Measurements from ENCODE around the gene AK1.

Gene AK1

DNA sequence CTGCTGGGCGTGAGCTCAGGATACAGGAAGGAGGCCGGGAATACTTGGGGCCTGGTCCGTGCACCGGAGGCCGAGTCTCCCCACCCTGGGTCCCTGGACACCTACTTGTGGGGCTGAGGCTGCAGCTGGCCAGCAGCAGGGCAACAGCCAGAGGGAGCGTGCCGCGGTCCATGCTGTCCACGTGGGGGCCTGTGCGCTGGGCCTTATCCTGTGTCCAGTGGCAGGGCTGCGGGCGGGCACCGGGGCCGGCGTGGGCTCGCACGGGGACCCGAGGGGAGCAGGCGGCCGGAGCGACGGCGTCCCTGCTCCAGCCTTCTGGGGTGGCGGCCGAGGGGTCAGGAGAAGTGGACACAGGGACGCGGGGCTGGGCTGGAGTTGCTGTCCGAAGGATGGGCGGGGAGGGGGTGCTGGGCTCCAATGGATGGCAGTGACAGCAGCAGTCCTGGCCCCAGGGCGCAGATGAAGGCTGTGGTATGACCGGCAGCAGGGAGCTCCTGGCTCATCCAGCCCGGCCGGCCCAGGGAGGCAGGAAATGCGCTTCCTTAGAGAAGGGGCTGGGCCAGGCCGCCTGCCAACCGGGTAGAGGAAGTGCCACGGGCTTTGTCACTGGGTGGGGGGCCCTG is 23.2 kb downstream of the AK1 start, which contains the start of gene ENG:
TSS of gene ENG (minus strand) at position 475 of the 623 bp plus-strand sequence. CDS start at position 172, 303 bp downstream.
- no peak for DNase-seq (ENCODE audit: low spot score)
- TF ChIP-seq, protein P1, sequence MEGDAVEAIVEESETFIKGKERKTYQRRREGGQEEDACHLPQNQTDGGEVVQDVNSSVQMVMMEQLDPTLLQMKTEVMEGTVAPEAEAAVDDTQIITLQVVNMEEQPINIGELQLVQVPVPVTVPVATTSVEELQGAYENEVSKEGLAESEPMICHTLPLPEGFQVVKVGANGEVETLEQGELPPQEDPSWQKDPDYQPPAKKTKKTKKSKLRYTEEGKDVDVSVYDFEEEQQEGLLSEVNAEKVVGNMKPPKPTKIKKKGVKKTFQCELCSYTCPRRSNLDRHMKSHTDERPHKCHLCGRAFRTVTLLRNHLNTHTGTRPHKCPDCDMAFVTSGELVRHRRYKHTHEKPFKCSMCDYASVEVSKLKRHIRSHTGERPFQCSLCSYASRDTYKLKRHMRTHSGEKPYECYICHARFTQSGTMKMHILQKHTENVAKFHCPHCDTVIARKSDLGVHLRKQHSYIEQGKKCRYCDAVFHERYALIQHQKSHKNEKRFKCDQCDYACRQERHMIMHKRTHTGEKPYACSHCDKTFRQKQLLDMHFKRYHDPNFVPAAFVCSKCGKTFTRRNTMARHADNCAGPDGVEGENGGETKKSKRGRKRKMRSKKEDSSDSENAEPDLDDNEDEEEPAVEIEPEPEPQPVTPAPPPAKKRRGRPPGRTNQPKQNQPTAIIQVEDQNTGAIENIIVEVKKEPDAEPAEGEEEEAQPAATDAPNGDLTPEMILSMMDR (IDR thresholded peaks at IDR 0.05): no peak
- Histone ChIP-seq H3K27ac (peak within 1 kb of the TSS; percentile 86 to 92), H3K4me3 (peak within 1 kb of the TSS; percentile 85)

DNA sequence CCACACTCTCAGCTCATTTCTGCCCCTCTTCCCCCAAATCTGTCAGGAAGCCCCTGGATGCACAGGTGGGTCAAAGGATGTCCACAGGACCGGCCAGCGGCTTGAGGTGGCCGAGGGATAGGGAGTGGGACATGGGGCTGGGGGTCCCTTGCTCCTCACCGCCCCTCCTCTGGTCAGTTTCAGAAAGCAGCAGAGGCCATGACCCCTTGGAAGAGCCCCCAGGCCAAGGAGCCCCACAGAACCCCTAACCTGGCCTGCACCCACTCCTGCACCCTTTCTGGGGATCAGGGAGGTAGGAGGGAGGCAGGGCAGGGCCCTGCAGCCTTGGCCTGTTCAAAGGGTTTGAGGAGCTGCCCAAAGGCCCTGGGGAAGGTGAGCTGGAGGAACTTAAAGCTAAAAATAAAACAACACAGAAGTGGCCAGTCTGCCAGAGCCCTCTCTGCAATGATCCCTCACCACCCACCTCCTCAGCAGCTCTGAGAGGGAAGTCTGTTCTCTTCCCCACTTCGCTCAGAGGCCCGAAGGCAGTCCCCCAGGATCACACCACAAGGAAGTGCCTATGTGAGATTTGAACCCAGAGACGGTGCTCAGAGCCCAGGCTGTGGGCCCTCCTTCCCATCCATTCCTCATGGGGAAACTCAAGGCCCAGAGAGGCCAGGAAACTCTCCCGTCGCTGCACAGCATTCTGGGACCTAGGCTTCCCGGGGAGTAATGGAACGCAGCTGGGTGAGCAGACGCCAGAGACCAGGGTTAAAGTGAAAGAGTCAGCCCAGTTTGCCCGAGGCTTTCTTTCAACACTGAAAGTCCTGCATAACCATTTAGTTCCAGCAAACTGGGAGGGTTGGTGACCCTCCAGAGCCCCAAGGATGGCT is 23.9 kb downstream of the AK1 start:
- no peak for DNase-seq (ENCODE audit: low spot score)
- Histone ChIP-seq H3K27ac (peak overlapping the region; percentile 86 to 92), H3K4me3 (peak overlapping the region; percentile 85)
- TF ChIP-seq, protein P1 (IDR thresholded peaks at IDR 0.05): no peak

DNA sequence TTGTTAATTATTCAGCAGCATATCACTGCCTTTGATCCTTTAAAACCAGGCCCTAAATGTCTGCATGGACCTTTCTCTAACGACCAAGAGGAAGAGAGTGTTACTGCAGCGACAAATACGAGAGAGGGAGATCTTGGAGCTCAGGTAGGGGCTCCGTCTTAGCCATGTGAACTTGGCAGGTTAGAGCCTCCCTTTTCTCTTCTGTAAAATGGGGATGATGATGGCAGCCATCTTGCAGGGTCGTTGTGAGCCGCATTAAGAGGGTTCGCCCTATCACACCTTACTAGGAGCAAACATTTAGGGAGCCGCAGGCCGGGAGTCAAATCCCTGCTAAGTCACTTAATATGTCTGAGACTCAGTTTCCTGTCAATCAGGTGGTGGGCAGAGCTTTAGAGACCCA is 24.6 kb downstream of the AK1 start:
- Histone ChIP-seq H3K4me3 (peak overlapping the region; percentile 85), H3K27ac (peak overlapping the region; percentile 86 to 92)
- no peak for DNase-seq (ENCODE audit: low spot score)
- TF ChIP-seq, protein P1 (IDR thresholded peaks at IDR 0.05): no peak

GRCh38 chr9:127850286-127850830 is 27.1 kb downstream of the AK1 start:
- TF ChIP-seq, protein P1 (IDR thresholded peaks at IDR 0.05): no peak
- Histone ChIP-seq H3K27ac (peak overlapping the region in 1 of 2 donors; percentile 97), H3K4me3 (peak overlapping the region; percentile 85)
- DNase-seq (ENCODE audit: low spot score): no peak

DNA sequence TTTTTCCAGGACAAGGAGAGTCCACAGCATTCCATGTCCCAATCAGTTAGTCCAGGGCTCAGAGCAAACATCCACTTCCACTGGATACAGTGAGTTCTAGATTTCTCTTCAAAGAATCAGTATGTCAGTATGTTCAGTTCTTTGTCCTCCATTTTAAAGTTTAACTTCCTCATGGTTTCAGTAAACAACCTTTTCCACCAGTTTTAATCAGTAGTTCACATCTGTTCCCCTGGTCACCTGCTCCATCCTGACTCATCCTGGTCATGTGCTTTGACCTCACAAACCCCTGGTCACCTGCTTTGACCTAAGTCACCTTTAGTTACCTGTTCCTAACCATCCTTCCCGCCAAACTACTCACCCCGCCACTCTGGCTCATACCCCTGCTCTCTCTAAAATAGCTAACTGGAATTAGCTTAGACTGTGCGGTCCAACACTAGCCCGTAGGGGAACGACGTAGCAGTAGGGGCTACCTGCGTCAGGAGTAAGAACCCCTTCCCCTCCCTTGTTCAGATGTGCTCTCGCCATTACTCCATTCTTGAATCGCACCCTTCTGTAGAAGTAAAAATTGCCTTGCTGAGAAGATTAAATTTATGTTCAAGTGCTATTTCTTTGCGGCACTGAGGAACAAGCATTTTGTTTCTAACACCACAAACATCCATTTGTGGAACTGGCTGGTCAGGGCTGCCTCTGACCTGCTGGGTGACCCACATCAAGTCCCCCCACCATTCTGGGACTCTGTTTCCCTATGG is 28.5 kb downstream of the AK1 start:
- TF ChIP-seq, protein P1 (IDR thresholded peaks at IDR 0.05): no peak
- peak overlapping the region in 1 of 2 donors; percentile 97 for H3K27ac ChIP-seq
- peak overlapping the region; percentile 85 for H3K4me3 ChIP-seq
- DNase-seq (ENCODE audit: low spot score): no peak

DNA sequence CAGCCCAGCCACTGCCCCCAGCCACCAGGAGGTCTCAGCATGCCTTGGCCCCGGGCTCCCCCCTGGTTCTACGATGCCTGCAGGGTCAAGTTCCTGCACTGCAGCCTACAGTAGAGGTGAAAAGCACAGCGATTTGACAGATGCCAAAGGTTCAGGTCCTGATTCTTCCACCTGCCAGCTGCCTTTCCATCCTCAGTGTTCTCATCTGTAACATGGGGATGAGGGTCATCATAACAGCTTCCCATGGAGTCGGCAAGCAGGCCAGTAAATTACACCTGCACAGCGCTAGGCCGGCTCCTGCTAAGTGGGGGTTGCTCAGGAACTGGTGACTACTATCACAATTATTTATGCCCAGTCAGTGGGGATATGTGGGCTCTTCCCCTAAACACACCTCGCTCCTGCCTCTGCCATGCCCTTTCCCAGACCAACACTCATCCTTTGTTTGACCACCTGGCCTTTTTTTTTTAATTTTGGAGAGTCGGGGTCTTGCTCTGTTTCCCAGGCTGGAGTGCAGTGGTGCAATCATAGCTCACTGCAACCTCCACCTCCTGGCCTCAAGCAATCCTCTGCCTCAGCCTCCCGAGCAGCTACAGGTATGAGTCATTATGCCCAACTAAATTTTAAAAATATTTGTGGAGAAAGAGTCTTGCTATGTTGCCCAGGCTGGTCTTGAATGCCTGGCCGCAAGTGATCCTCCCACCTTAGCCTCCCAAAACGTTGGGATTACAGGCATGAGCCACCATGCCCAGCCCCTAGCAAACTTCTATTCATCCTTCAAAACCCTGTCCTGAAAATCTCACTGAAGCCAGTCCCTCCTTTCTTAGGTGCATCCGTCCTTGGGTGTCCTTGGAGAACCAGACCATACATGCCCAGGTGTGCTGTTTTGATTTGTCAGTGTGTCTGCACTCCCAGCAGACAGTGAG is 29.4 kb downstream of the AK1 start:
- H3K4me3 ChIP-seq: peak overlapping the region; percentile 48
- no peak for DNase-seq (ENCODE audit: low spot score)
- peak overlapping the region; percentile 95 to 97 for H3K27ac ChIP-seq
- TF ChIP-seq, protein P1 (IDR thresholded peaks at IDR 0.05): no peak

All from coronary artery (tissue), 2 donors.